Islet of Langerhans (tissue), 1 donor: ENCODE measurements around the gene DOCK4.
"Not testable (repeated sequence)": the region's sequence is repeated elsewhere in the genome, so short reads cannot be mapped to it uniquely, and the experiment has no call there.

Experiments
- FAIRE-seq: peaks from one replicate; lab custom pipeline; 2011; peaks lifted over from hg19 to GRCh38; lab: Jason Lieb, UNC

Gene DOCK4

DNA sequence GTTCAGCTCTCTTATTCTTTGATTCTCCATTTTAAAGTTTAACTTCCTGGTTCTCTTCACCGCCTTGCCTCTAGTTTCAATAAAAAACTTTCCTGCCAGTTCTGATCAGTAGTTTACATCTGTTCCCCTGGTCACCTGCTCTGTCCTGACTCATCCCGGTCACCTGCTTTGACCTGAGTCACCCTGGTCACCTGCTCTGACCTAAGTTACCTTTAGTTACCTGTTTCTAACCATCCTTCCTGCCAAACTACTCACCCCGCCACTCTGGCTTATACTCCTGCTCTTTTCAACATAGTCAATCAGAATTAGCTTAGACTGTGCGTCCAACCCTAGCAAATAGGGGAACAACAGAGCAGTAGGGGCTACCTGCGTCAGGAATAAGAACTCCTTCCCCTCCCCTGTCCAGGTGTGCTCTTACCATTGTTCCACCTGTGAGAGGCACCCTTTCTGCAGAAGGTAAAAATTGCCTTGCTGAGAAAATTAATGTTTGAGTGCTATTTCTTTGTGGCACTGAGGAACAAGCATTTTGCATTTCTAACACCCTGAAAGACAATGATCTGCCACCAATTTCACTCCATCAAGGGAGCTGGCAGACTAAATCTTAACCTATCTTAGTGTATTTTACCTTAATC is 263.6 kb downstream of the DOCK4 start:
- FAIRE-seq, result no peak

- no peak for FAIRE-seq
These were observed 269.0 kb downstream of the DOCK4 start for GRCh38 chr7:111937163-111937562.

DNA sequence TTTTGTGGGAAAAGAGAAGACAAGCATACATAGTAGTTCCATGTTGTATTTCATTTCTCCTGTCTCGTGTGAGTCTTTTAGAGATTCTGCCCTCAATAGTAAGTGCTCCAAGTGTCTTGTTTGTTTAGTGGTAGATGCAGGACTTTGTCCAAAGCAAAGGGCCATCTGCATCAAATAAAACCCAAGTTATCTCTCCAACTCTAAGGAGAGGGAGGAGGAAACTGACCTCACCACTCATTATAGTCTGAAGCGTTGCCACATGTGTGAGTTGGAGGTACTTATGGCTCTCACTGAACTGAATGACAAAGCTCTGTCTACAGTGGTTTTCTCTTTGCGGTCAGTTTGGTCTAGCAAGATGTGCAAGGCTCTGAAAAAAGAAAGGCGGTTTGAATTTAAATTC is 272.6 kb downstream of the DOCK4 start:
- no peak for FAIRE-seq

- no peak for FAIRE-seq
These were observed 274.2 kb downstream of the DOCK4 start for GRCh38 chr7:111931958-111932357.

GRCh38 chr7:111931016-111931517 is 275.1 kb downstream of the DOCK4 start:
- FAIRE-seq, result no peak

- no peak for FAIRE-seq
These were observed 276.9 kb downstream of the DOCK4 start for GRCh38 chr7:111929264-111929663.

- FAIRE-seq, result no peak
These were observed 278.7 kb downstream of the DOCK4 start for GRCh38 chr7:111927353-111928019.

DNA sequence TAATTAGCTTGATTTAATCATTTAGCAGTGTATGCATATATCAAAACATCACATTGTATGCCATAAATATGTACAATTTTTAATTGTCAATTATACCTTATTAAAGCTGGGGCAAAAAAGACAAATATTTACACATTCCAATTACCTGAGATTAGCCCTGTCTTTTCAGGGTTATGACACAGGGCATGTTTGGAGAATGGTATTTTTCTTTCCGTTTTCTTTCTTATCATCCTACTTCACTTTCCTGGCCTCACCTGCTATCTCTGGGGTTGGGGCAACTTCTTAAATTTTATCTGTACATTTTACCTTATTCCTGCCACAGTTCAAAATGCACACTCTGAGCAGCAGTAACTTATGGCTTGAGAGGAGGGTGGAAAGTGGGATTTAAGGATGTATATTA is 285.9 kb downstream of the DOCK4 start:
- FAIRE-seq, result no peak

DNA sequence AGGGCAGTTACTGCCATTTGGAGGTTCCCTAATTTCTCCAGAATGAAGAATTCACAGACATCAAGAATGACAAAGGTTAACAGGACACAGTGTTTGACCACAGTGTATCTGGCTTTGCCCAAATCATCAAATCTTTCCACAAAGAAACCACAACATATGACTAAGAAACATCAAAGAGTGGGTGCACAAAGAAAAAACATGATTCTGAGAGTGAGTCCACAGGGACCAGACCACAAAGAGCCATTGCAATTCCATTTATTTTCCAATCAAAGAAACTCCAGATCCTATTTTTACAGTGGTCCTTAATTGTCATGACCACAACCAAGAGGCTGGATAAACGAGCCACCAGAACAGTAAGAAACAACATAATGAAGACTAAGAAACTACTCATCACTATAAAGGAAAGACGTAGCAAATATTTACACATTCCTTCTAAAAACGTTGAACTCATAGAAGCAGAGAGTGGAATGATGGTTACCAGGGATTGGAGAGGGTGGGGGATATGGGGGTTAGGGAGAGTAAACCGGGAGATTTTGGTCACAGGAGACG is 286.5 kb downstream of the DOCK4 start:
- no peak for FAIRE-seq

- FAIRE-seq, result no peak
These were observed 287.0 kb downstream of the DOCK4 start for GRCh38 chr7:111919164-111919563.

GRCh38 chr7:111918461-111918860 is 287.7 kb downstream of the DOCK4 start:
- FAIRE-seq, result no peak

DNA sequence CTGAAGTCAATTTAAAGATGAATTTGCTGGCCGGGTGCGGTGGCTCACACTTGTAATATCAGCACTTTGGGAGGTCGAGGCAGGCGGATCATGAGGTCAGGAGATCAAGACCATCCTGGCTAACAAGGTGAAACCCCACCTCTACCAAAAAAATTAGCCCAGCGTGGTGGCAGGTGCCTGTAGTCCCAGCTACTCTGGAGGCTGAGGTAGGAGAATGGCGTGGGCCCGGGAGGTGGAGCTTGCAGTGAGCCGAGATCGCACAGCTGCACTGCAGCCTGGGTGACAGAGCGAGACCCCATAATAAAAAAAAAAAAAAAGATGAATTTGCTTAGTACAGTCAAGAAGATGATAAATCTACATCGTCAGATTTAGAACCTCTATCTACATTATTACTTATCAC is 288.8 kb downstream of the DOCK4 start:
- not testable (repeated sequence) for FAIRE-seq

GRCh38 chr7:111914291-111914690 is 291.9 kb downstream of the DOCK4 start:
- no peak for FAIRE-seq

- no peak for FAIRE-seq
These were observed 294.8 kb downstream of the DOCK4 start for GRCh38 chr7:111911166-111911961.

DNA sequence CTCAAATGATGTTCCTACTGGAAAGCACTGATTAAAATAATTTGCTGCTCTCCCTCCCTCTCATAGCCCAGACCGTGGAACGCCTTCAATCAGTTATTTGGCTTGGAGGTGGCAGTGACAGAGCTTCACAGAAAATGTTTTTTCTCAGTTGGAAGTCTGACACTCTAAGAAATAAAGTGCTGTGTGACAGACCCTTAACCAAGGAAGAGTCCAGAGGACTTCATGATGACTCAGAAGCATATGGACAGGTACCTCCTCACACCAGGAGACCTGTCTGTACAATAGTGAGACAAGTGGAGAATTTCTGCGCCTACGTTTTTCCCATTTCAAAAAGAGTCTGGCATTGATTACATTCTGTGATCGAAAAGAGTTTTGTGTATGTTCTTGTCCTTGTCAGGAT is 295.5 kb downstream of the DOCK4 start:
- FAIRE-seq, result no peak

- not testable (repeated sequence) for FAIRE-seq
These were observed 297.5 kb downstream of the DOCK4 start for GRCh38 chr7:111908673-111909072.

- no peak for FAIRE-seq
These were observed 302.4 kb downstream of the DOCK4 start for GRCh38 chr7:111903797-111904196.

DNA sequence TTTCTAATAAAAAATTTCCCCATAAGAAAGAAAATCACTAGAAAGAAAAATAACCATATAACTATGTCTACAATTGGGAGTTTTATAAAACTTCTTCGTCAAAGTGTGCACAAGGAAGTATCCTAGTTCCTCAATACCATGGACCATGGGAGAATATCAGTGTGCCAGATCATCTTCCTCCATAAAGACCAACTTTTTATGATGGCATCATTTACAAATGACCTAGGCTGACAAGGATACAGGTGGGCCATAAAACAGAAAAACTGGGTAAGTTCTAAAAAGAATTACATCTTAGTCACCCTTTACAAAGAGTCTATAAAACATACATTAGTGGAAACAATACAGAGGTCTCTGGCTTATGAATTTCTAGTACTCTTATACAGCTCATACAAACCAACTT is 303.2 kb downstream of the DOCK4 start:
- FAIRE-seq, result no peak

DNA sequence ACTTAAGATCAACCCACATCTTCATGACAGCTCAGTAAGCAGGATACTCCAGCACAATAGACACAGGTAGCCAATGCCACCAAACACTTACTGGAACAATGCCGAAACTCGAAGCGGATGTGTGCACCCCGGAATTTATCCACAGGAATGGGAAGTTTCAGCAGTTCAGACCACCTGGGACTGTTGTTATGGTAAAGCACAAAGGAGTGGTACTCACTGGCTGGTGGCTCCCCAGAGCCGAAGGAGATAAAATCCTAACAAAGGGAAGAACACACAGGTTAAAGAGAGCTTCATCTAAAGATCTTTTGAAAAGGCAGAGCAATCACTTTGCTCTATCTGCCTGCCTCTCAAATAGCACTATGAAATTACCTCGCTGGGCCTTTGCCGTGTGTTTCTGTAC is 305.9 kb downstream of the DOCK4 start:
- FAIRE-seq, result no peak

DNA sequence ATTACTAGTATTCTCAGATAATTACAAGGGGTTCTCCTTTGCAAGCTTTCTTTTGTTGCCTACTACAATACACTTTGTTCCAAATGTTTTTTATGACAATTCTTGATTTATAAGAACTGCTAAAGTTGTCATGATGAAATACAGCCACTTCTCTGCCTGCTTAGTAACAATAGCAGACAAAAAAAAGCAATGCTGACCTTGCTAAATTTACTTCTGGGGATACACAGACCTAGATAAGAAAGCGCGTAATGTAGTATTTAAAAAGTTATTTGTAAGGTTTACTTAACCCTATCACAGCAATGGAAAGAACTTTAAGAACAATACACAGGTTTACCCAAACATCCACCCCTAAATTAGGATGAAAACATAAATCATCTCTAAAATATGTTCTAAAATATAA is 311.1 kb downstream of the DOCK4 start:
- no peak for FAIRE-seq

- FAIRE-seq, result no peak
These were observed 311.7 kb downstream of the DOCK4 start for GRCh38 chr7:111894518-111894917.

DNA sequence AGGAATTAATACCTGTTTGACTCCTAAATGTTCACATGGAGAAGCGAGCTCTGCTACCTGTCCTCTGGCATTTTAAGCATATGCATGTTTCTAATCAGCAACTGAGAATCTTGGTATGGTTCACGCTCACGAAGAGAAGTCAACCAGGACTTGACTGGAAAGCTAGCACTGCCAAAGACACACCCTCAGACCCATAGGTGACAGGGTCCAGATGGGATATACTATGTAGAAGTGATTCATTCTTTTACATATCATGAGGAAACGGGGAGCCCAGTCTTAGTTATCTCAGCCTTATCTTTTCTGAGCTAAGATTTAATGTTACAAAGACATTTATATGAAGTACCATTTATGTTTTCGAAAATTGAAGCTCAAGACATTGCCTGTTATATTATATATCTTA is 313.0 kb downstream of the DOCK4 start:
- no peak for FAIRE-seq

DNA sequence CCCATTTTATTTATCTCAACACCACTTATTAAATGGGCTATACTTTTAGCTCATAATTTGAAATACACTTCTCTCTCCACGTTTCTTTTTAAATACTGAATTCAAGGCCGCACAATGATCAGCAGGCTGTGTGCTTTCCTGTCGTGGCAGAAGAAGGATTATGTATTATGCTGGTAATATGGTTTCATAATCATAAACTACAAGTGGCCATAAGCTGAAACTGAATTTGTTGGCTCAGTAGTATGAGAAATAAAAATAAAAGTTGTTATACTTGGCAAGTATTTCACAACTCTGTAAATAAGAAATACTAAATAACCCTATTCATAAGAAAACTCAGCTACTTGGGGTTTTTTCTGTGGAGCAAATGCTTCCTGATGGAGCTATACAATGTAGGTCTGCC is 313.6 kb downstream of the DOCK4 start:
- no peak for FAIRE-seq
